ENCODE results near the gene ZNF850.

DNA sequence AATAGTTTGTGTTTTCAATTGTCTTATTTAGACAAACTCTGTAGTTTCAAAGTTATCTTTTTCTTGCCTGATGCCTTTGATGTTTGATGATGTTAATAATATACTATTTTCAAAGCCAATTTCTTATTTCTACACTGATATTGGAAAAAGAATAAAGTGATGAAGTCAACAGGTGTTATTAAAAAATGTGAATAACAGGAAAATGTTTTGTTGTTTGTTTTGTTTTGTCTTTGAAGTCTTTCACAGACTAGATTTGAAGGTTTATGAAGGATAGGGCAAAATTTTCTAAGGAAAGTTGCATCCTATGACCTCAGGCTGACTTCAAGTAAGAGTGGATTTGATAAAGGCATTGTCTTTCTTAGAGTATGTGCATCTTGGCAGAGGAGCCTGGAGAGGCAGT lies 34.4 kb upstream of the ZNF850 start:
- TF ChIP-seq, protein P1, sequence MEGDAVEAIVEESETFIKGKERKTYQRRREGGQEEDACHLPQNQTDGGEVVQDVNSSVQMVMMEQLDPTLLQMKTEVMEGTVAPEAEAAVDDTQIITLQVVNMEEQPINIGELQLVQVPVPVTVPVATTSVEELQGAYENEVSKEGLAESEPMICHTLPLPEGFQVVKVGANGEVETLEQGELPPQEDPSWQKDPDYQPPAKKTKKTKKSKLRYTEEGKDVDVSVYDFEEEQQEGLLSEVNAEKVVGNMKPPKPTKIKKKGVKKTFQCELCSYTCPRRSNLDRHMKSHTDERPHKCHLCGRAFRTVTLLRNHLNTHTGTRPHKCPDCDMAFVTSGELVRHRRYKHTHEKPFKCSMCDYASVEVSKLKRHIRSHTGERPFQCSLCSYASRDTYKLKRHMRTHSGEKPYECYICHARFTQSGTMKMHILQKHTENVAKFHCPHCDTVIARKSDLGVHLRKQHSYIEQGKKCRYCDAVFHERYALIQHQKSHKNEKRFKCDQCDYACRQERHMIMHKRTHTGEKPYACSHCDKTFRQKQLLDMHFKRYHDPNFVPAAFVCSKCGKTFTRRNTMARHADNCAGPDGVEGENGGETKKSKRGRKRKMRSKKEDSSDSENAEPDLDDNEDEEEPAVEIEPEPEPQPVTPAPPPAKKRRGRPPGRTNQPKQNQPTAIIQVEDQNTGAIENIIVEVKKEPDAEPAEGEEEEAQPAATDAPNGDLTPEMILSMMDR (IDR thresholded peaks at IDR 0.05) = no peak
- TF ChIP-seq POLR2A (IDR thresholded peaks at IDR 0.05) = no peak
